HUDEP-2 (cell line): ENCODE results near the gene TNS4.

Experiments
- DNase-seq, 76 experiments: peaks; one replicate each; lab custom pipeline; 2025; ENCODE audit not compliant: unreplicated experiment in 76 of 76; lab: John Stamatoyannopoulos, UW

TNS4 gene

DNA sequence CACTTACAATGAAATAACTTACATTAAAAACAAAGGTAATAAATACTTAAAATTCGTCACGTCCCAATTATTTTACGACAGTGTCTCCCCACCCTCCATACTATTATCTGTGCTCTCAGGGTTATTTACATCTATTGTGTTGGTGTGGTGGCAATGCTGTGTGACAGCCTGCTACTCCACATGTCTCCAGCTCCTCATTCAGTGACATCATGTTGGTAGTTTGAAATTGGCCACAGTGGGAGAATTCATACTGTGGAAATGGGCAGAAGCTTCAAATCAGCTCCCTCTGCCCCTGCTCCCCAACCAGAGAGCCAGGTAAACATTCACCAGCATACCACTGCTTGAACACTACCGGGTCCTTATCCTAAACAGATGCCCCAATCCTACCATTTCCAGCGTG lies 6.3 kb downstream of the TNS4 start:
- no peak for DNase-seq

DNA sequence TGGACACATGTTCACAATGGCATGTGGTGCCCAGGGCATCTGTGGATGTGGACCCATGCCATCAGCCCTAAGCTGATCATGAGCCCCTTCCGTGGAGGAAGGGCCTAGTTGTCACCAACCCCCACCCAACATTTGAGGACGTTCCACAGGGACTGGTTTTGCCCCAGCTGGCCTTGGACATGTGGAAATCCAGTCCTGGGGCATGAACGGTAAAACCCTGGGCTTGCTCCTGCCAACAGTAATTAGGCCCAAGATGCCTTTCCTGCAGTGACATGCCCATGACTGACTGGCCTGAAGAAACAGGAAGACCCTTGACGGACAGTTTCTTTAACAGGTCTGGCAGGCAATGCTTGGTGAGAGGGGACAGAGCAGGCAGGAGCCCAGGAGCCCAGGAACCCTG lies 7.7 kb downstream of the TNS4 start:
- DNase-seq, result no peak

DNA sequence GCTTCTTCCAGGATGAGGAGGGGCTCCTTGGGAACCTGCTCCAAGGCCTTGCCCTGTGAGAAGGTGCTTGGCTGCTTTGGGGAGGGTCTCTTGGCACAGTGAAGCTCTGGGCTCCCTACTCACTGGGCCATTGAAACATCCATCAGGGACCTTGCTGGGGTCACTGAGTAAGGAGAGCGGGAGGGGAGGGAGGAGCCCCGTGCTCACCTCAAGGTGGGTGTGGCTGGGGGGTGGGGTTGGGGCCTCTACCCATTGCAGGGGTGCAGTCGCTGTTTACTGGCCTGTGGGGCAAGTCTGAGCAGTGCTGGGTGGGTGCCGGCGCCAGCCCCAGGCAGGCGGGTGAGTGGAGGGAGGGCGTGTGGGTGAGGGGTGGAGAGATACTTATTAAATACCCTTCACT lies 9.9 kb downstream of the TNS4 start:
- no peak for DNase-seq

DNA sequence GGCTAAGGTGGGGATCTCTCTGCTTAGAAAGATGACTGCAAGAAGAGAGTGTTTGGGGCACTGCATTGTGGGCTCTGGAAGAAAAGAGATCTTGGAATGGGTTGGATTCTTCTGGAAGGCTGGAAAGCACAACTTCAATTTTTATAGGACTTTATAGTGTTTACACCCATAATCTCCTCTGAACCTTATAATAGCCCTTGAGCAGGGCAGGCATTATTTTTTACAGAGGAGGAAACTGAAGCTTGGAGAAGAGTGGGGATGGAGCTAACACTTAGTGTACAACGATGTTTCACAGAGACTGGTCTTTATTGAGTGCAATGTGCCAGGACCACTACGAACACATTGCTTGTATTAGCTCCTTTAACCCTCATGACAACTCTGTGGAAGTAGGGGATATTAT lies 10.4 kb downstream of the TNS4 start:
- DNase-seq, result no peak

DNA sequence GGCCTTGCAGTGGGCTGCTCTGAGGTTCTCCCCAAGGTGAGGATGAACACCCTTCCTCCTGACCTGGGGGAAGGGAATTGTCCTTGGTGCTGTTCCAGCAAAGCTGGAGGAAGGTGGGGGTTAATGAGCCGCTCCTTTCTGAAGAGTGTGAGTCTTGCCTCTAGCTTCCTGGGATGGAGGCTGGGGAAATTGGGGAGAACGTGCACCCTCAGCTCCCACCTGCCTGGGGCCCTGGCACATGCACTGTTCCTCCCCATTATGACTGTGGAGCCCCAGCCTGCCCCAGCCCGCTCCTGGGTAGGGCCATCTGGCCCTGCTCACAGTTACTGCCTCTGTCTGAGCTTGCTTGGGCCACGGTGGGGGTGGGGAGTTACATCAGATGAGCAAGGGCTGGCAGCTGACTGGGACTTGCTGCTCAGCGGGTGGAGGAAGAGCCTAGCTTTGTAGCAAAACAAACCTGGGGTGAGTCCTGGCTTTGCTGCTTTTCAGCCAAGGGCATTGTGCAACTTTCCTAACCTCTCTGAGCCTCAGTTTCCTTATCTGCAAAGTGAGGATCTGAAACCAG lies 11.1 kb downstream of the TNS4 start:
- DNase-seq, result peak in 14 of 76 experiments; percentile 5 to 43 (median 20)

DNA sequence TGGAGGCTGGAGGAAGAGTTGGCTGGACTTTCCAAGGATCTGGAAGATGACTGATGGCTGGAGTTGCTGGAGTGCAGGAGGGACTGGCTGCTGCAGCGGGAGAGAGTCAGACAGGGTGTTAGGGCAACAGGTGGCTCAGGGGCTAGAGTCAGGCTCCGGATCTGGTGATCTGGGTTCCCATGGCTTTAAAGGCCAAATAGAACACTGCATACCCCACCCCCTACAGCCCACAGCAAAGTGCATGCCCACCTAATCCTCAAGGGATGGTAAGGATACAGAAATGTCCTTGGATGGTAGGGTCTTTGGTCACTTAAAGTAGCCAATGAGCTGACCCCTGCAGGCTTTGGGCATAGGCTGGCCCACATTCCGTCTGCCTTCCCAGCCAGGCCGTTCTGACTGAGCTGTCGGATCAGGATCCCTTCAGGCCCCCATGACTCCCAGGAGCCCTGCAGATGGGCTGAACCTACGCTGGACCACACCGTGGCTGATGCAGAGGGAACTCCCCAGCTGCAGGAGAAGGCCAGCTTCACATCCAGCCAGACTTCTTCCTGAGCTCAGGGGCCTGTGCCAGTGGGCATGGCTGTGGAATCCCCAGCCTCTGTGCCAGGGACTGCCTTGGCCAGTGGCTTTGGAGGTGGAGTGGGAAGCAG lies 13.9 kb downstream of the TNS4 start:
- DNase-seq, result no peak

DNA sequence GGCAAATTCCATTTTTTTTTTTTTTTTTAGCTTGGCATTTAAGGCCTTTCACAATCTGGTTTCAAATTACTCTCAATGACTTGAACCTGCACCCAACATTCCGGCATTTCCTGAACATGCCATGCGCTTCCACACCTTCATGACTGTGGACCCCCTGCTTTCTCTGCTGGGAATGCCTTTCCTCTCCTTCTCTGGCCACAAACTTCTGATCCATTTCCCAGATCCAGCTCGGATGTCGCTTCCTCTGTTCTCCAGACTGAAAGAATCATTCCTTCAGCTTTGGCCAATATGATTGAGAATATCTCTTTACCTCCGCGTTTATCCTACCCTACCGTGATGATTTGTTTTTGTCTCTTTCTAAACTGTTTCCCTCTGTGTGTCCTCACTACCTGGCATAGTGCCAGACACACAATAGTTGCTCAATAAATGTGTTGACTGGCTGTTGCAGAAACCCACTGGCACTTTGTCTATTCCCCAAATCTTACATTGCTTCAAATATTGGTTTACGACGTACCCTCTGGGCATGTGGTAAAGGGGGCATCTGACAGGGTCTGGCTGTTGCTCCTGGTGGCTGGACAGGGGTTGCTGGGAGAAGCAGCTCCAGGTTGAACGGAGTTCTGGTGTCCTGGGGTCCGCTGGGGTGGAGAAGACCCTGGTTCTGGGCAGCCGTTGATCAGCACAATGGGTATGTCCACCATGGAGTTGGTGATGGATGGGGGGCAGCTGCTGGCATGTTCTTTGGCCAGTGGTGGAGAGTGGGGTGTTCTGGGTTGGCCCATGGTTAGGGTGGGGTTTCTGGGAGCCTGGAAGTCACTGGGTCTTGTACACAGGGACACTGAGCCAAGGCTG lies 14.7 kb downstream of the TNS4 start:
- no peak for DNase-seq

DNA sequence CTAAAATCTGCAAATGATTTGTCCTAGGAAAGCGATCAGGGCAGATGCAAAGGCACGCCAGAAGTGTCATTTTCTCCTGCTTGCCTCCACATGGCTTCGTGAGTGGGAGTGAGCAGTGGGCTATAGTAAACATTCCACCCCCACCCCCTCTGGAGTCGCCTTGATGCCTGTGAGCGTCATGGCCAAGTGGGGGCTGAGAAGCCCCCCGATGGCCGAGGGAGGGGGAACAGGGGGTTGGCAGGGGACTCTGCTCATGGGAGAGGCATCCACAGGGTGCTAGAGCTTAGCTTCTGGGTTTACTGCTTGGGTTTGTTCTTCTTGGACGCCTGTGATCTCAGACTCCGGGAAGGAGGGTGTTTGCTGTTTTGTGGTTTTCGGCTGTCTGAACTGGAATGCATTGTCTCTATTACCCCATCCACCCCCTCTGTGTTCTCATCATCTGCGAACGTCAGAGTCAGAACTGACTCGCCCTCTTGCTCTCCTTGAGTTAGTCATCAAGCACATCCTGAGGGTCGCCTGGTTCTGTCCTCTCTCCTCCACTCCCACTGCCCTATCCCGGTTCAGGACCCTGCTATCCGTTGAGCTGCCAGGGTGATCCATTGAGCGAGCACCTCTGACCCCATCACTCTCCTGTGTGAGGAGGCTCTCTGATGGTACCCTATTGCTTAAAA lies 15.4 kb downstream of the TNS4 start:
- DNase-seq, result peak in 1 of 76 experiments; percentile 43

DNA sequence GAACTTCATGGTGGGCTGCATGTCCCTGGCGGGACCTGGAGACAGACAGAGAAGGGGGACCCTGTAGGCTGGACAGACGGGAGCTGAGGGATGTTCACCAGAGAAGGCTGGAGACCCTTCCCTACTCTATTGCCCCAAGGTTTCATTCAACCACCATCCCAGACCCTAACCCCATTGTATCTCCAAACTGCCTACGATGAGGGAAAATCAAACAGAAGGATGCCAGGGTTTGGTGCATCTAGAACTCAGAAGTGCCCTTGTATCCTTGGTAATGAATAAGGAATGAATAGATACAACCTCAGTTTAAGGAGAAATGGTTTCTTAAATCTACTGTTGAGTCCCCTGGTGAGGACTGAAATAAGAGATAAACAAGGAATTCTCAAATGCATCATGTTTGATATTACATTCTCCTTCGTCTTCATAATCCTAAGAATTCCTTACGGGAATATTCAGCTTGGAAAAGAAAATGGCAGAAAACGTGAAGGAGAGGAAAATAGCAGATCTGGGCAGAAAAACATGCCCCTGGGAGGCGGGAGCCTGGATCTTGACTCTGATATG lies 16.4 kb downstream of the TNS4 start:
- no peak for DNase-seq

DNA sequence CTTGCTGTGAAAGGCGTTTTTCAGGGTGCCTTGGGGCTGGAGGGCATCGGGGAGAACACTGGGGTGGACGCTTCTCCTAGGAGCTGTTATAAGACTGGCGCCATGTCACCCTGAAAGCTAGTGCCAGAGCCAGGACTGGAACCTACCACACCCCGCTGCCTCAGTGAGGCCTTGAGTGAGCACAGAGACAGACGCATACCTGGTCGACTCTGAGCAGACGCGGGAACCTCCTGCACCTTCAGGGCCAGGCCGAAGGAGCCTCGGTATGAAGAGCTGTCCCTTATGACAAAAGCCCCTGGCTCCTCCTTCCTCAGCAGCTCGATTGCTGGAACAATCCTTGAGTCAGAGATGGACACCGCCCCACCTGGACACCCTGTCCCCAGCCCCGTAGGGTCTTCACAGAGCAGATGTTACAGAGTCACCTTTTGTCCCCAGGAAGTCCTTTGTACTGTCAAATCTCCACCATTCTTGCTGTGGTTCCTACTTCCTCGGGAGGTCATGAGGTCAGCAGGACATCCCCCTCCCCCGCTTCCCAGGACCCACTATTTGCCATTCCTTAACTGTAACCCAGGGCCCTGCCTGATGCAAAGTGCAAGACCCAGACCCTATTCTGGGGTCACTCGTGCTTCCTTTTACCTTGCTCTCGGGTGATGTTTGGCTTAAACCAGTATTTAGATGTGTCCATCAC lies 17.0 kb downstream of the TNS4 start:
- no peak for DNase-seq

DNA sequence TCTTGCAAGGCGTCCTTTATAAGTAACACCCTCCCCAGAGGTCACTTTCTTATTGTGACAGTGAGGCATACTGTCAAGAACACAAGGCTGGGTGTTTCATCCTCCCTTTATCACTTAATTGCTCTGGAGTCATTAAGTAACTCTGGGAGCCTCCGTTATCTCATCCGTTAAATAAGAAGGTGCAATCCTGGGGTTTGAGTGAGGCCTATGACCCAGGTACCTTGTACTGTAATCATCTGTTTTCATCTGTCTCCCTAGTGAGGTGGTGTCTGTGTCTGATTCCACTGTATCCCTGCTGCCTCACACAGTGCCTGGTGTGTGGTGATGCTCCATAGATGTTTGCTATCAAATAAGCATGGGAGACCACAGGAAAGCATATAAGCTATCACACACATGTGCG lies 17.7 kb downstream of the TNS4 start:
- DNase-seq, result no peak

DNA sequence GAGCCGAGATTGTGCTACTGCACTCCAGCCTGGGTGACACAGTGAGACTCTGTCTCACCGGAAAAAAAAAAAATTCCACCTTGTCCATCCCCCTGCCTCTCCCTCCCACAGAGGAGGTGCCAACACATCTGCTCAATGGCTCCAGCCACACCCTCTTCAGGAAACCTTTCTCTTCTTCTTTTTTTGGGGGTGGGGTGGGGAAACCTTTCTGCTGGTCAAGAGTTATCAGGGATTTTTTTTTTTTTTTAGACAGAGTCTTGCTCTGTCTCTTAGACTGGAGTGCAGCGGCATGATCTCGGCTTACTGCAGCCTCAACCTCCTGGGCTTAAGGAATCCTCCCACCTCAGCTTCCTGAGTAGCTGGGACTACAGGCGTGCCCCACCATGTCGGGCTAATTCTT lies 18.7 kb downstream of the TNS4 start:
- DNase-seq, result no peak

DNA sequence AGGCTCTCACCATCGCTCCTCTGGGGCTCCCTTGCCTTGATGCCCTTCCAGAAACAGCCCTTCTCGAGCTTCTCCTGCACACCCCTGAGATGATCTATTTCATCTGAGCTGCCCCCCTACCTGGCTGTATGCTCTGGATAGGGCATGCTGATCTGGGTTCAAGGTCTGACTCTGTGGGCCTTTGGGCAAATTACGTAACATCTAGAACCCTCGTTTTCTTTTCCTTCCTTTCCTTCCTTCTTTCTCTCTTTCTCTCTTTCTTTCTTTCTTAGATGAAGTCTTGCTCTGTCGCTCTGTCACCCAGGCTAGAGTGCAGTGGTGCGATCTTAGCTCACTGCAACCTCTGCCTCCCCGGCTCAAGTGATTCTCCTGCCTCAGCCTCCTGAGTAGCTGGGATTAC lies 20.3 kb downstream of the TNS4 start:
- no peak for DNase-seq

DNA sequence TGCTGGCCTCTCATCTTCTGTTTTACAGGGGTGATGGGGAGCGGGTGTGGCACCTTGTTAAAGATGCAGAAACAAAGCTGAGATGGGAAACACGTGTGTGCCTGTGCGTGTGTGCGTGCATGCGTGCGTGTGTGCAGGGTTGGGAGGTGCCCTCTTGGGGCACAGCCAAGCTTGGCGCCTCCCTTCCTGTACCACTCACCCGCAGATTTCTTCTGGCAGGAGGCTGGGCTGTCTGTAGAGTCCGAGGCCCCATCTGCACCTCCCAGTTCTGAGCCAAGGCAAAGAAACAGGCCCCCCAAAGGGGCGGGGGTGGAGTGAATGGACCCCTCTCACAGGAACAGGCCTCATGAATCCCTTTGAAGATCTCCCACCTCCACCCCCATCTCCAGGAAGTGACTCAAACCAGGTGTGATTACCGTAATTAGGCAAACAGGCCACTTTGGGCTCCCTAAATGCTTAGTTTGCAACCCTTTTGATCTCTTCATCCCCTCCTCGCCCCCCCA lies 20.9 kb downstream of the TNS4 start:
- peak in 52 of 76 experiments; percentile 7 to 65 (median 36) for DNase-seq

DNA sequence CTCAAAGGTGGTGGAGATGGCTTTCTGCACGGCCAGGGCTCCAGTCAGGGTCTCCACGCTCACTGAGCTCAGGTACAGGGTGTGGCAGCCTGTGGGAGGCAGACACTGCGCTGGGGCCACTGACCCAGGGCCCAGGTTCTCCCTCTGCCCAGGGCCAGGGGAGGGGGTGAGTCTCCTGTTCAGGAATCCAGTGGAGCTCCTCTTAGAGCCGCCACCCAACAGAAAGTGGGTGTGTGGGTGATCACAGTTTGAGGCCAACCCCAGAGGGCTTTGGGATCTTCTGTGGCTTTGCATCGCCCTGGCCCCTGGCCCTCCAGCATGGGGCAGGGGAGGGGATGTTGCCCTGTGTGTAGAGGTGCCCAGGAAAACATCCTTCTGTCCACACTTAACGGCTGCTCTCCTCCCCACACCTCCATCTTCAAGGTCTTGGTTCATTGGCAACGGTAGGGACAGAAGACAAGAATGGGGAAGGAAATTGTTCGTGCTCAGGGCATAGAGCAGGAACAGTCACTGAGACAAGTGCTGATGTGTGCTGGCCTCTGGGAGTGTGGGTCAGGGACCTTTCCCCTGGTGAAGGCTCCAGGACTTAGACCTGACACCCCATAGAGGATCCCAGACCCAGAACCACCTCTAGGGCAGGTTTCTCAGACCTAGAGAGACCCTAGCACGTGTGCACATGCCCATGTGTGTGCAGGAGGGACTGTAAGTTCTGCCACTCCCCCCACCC lies 21.5 kb downstream of the TNS4 start:
- DNase-seq, result no peak

DNA sequence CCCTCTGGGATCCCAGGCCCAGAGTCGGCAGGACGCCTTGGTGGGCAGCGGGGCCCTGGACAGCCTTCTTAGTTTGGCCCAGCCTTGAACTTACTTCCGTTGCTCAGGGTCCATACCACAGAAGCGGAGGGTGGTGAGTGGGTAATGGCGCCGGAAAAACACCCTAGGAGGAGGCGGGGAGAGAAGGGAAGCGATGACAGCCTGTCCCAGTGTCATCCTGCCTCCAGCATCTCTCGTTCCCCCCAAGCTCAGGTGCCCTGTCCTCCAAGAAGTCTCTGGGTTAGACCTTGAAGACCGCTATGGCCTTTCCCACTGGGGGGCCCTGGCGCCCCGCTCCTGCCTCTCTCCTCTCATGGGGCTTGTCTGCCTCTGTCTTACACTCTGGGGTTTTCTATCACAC lies 22.9 kb downstream of the TNS4 start:
- DNase-seq, result no peak

DNA sequence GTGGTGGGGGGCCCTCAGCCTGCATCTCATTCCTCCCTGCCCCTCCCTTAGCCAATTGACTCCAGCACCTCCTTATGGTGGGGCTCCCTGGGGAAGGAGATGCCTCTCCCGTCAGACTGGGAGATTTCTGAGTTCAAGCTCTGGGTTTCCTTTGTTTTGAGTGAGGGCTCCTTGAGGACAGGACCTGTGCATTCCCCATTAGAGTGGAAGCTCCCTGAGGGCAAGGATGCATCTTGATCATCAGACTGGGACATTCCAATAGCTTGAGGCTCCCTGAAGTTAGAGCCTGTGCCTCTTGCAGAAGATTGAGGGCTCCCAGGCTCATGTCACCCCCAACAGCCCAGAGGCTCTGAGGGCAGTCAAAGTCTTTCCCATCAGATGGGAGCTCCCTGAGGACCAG lies 23.6 kb downstream of the TNS4 start:
- DNase-seq, result no peak

DNA sequence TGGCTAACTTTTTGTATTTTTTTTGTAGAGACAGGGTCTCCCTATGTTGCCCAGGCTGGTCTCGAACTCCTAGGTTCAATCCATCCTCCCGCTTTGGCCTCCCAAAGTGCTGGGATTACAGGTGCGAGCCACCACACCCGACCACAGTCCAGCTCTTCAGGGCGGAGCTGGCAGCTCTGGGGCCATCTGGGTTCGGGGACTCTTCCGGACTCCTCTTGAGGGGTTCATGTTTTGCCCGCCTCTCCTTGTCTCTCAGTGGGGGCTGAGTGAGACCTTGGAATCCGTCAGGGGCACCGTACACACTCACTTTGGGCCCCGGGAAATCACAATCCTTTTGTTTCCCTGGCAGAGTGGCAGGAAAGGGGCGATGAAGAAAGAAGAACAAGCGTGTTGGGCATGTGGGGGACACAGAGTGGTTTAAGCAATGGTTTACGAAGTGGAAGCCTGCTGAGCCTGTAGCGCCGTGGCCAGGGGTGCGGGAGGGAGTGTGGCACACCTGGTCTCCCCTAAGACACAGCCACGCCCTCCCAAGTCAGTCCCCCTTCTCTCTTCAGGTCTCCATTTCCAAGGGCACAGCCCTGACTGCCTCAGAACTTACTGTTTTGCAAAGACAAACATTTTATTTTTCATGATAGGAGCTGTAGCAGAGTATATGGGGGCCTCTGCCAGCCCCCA lies 26.1 kb downstream of the TNS4 start:
- no peak for DNase-seq

DNA sequence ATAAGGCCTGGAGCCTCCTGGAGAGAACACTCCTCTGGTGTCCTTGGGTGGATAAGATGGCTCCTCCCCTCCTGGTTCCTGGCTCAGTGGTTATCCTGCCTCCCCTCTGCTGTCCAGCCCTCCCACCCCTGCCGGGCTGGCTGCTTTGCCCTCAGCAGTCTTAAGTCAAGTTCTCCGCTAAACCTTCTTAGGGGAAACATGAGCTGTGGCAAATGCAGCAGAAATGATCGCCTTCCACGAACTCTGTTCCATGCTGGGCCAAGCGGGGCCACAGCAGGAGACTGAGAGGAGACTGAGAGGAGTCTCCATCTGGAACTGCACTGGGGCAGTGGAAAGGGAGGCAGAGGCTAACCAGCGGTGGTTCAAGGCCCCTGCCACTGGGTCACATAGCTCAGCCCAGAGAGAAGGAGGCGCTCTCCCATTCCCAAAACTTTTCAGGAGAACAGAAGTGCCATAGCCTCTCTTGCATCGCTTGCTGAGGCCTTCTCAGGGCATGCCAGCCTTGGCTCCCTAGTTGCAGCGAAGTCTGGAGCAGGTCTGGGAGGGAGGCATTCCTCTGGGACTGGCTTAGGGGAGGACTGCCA lies 26.9 kb downstream of the TNS4 start:
- DNase-seq, result peak in 1 of 76 experiments; percentile 5
